SKM-1 treated with dmso at 0.1 percent for 144 hours (cell line): ENCODE measurements around the gene EXOSC10.
"Not testable (repeated sequence)": the region's sequence is repeated elsewhere in the genome, so short reads cannot be mapped to it uniquely, and the experiment has no call there.

ENCODE experiments used
- DNase-seq: peaks from one replicate; lab custom pipeline; 2025; ENCODE audit not compliant: unreplicated experiment; lab: John Stamatoyannopoulos, UW

EXOSC10 gene

GRCh38 chr1:11109047-11109760 lies 9.5 kb upstream of the EXOSC10 start:
- no peak for DNase-seq

DNA sequence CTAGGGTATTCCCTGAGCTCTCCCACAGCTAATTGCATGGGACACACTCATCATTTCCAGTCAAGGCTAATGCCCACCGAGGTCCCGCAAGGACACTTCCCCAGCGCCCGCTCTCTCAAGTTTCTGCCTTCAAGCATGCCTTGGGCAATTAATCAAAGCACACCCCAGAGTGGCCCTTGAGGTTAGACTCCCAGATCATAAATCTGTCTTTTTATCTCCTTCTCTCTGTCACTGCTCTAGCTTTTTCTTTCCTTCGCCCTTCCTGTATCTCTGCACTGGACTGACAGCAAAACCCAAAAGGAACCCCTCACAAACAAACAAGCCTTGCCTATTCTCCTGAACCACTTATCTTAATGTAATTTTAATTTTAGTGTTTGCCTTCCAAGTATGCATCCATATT lies 7.9 kb upstream of the EXOSC10 start:
- DNase-seq = no peak

- no peak for DNase-seq
These were observed 5.9 kb upstream of the EXOSC10 start for GRCh38 chr1:11105586-11105985.

DNA sequence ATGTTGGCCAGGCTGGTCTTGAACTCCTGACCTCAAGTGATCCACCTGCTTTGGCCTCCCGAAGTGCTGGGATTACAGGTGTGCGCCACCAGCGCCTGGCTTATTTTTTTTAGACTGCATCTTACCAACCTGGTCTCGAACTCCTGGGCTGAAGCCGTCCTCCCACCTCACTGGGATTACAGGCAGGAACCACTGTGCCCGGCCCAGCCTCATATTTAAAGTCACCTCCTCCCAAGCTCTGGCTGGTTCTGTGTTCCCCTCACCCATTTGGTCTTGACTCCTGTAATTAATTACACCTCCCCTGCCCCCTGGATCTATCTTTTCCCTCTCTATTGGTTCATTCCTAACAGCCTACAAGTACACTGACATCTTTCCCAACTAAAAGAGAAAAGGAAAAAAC lies 1.7 kb upstream of the EXOSC10 start:
- DNase-seq = no peak

DNA sequence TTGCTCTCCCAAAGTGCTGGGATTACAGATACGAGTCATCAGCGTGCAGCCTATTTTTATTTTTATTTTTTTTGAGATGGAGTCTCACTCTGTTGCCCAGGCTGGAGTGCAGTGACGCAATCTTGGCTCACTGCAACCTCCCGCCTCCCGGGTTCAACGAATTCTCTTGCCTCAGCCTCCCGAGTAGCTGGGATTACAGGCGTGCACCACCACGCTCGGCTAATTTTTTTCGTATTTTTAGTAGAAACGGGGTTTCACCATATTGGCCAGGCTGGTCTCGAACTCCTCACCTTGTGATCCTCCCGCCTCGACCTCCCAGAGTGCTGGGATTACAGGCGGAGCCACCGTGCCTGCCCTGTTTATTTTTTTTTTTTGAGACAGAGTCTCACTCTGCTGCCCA lies 1.1 kb upstream of the EXOSC10 start:
- DNase-seq = not testable (repeated sequence)

DNA sequence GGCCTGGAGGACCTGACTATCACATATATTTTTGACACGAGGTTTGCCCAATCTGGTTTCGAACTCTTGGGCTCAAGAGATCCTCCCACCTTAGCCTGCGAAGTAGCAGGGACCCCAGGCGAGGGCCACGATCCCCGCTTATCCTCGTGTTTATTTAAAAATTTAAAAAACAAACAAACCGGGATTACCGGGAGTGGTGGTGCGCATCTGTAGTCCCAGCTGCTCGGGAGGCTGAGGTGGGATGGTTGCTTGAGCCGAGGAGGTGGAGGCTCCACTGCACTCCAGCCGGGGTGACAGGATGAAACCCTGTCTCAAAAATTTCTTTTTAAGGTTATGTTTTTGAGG lies 452 bp upstream of the EXOSC10 start:
- DNase-seq = no peak

DNA sequence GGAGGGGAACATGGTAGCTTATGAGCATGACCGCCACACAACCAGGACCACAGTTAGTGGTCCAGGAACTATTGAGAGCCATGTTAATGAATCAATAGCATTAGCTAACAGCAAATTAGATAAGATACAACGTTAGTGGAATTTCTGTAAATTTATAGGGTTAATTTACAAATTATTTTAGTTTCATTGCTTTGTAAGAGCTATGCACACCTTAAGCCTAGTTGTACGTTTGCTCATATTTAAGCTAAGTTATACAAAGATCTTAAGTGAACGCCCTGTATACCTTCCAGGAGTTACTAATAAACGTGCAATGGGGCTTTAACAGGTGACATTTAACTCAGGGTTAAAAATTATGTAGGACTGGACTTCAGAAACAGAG lies 749 bp downstream of the EXOSC10 start:
- DNase-seq = no peak

DNA sequence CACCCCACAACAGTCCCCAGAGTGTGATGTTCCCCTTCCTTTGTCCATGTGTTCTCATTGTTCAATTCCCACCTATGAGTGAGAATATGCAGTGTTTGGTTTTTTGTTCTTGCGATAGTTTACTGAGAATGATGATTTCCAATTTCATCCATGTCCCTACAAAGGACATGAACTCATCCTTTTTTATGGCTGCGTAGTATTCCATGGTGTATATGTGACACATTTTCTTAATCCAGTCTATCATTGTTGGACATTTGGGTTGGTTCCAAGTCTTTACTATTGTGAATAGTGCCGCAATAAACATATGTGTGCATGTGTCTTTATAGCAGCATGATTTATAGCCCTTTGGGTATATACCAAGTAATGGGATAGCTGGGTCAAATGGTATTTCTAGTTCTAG lies 15.9 kb downstream of the EXOSC10 start:
- not testable (repeated sequence) for DNase-seq

- no peak for DNase-seq
These were observed 18.7 kb downstream of the EXOSC10 start for GRCh38 chr1:11080931-11081330.

DNA sequence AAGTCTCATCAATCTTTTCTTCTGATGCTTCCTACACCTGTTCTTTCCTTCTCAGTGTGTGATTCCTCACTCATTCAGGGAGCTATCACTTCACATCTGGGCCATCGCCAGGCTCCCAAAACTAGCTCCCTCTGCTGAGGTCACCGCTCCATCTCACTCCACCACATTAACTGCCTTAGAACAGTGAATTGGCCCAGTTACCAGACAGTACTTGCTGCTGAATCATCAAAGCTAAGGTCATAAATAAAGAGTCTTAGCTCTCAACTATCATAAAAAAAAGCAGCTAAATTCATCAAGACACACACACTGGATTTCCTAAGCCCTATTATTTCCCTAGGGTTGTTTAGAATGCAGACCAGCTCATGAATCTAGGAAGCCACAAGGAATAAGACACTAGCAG lies 21.0 kb downstream of the EXOSC10 start:
- no peak for DNase-seq

- not testable (repeated sequence) for DNase-seq
These were observed 26.3 kb downstream of the EXOSC10 start for GRCh38 chr1:11073398-11073797.

DNA sequence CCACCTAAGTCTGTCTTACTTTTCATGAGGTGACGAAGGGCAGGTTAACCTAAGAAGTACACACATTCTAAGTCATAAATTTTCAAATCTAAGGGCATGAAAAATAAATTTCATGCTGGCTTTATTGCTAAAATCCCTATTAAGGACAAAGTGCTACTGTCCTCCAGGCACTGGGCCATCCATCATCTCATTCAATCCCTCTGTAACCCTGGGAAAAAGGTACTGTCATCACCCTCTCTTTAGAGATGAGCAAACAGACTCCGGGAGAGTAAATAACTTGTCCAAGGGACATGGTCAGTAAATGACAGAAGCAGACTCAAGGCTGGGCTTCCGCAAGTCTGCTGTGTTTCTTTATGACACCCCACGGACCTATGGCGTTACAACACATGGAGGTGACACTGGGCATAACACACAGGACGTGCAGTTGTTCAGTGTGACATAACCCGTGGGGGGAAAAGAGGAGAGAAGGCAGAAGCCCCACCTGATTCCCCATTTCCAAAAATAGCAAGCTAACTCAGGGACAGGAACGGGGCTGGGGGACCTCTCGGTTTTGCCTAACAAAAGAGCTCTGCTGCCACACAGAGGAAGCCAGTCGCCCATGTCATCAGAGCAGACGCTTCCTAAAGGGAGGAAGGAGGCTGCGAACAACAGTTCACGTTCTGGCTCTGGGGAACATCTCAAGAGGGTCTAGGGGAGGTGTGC lies 27.3 kb downstream of the EXOSC10 start:
- DNase-seq = no peak

DNA sequence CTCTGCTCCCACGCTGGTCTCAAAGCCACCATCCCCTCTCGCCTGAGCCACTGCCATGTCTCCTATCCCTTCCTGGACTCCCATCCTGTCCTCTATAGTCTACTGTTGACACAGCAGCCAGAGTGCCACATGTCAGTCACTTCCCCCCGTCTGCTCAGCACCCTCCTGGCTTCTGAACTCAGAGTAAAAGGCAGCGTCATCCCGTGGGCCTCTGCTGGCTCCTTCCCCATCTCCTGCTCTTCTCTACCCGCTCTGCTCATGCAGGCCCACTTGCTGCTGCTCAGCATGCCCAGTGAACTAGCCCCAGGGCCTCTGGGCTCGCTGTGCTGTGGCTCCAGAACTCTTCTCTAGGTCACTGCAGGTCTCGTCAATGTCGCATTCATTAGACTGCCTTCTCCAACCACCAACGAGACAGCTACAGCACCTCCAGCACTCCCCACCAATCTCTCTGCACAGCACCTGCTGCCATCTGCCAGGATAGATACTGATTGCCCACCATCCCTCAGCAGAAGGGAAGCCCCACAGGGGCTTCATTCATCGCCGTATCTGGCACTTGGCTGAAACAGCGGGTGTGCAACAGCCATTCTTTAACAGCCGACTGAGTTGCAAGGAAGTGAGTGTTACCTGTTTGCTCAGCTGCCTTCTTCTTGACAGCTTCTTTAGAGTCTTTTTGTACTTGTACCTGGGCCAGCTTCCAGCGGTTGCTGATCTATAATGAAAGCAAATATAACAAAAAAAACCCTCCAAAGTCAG lies 28.0 kb downstream of the EXOSC10 start:
- no peak for DNase-seq

- DNase-seq = no peak
These were observed 28.8 kb downstream of the EXOSC10 start for GRCh38 chr1:11070876-11071275.

DNA sequence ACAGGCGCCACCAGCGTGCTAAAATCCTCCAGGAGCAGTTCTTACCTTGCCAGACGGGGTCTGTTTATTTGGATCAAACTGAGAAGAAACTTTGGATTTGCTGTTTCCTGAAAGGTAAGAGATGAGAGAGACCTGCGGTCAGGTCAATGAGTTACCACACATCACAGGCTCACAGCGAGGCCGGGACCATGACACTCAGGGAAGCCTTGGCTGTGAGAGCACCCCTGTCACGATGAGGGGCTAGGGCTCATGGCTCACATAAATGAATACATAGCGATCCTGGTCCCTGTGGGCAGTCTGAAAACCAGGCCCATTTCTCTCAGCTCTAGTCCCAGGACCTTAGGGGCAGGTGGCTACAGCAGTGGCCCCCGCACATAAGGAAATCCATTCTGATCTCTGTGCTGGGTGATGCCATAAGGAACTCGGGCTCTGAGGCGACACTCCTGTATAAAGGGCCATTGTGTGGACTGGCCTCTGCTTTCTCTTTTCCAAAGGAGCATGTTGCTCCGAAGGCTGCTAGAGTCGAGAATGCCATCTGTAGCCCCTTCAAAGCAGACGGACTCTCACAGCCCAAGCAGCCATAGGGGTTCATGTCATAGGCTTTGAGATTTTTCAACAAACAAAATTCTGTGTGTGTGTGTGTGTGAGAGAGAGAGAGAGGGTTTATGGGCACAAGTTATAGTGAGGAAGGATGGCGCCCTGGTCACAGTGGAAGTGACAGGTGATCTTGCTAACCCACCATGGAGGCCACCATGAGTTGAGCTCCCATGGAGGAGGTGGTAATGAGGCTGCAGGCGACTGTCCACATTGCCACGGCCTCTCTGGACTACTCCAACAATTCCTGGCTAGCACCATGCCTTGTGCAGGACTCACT lies 30.8 kb downstream of the EXOSC10 start:
- no peak for DNase-seq

- DNase-seq = no peak
These were observed 31.7 kb downstream of the EXOSC10 start for GRCh38 chr1:11067716-11068599.

DNA sequence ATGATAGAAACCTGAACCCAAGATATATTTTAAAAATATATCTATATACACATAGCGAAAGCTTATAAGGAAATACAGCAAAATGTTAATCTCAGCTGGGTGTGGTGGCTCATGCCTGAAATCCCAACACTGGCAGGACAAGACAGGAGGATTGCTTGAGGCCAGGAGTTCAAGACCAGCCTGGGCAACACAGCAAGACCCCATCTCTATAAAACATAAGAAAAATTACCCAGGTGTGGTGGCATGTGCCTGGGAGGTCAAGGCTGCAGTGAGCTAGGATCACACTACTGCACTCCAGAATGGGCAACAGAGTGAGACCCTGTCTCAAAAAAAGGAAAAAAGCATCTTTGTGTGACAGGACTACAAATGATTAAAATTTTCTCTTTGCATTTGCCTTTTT lies 33.9 kb downstream of the EXOSC10 start:
- DNase-seq = no peak

GRCh38 chr1:11064942-11065341 lies 34.7 kb downstream of the EXOSC10 start:
- DNase-seq = no peak

GRCh38 chr1:11063937-11064537 lies 35.6 kb downstream of the EXOSC10 start:
- DNase-seq = not testable (repeated sequence)

DNA sequence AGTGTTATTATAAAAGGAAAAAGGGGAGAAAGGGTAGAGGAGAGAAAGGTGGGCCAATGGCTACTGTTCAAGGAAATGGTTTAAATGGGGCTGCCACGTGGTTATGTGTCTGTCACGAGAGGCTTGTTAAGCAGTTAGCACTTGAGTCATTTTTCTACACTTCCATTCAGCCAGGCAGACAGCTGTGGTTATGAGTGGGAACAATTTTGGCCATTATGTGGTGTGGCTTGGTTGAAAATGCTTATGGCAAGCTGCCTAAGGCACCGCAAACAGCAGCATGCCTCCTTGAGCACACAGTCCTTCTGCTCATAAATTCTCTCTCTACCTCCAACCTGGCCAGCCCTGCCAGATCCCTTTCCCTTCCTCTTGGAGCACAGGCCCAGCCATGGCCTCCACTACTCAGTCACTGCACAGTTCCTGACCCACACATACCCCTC lies 36.7 kb downstream of the EXOSC10 start:
- DNase-seq = no peak
